OCI-M1 (cell line): ENCODE measurements around the gene ZDHHC14.
"Not testable (repeated sequence)": the region's sequence is repeated elsewhere in the genome, so short reads cannot be mapped to it uniquely, and the experiment has no call there.

ENCODE experiments used
- DNase-seq: peaks from one replicate; lab custom pipeline; 2025; lab: John Stamatoyannopoulos, UW

ZDHHC14 gene

DNA sequence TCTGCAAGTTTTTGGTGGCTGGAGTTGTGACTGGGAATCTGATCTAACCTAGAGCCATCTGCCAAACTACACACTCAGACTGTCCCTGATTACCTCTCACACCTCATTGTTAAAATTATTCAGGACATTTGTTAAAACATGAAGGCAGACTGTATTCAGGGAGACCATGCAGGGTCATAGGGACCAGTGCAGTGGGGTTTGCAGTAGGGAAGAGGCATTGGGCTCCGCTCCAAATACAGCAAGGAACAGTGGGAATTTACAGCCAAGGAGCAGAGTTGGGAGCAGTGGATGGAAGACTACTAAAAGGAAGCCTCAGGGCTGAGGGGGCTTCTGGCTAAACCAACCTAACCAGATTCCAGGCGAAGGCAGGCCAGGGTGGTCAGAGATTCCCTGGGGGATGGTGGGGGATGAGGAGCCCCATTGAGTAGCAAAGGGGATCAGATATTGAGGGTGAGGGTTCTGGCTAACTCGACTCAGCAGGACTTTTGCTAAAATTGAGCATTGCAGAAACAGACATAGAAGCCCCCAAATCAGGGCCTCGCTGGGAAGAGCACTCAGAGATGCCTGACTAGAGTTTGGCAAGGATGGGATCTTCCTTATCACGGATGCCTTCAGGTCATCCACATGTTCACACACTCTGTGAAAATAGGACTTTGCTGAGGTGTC is 172.0 kb downstream of the ZDHHC14 start:
- no peak for DNase-seq

DNA sequence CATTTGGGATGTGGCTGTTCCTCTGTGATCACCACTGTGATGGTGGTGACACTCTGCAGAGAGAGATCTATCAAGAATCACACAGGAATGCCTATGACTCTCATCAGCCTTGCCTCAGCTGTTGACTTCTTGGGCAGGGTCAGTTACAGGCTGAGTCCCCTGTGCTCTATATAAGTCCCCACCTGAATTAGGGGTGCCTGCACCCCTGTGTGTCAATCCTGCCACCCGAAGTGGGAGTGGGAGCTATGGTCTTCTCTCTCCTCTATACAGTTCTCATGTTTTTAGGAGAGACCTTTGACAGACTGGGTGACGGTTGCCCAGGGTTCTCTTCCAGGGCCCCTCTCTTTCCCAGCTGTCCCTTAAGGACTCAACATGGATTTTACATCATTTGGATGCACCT is 173.8 kb downstream of the ZDHHC14 start:
- no peak for DNase-seq

DNA sequence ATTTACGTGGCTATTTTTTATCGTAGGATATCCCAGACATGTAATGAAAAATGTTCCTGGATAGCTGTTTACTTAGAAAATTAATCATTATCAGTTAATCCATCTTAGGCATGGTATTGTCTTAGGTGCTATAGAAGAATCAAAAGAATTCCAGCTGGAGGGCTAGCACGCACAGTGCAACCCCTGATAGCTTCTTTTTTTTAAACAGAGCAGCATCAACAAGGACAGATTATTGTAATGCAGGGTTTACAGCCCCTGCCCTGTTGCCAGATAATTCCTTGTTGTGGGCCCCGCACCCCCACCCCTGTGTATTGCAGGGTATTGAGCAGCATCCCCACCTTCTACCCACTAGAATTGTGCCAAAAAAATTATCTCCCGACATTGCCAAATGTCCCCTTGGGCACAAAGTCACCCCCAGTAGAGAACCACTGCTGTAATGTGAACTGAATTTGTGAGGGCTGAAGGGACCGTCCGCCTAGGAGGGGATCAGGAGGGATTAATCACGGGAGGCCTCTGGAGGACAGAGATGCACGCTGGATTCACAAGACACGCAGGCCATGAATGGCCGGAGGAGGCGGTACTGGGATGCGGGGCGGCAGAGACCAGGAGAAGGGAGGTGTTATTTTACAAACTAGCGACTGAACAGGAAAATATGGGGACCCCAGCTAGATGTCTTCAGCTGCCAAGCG is 174.6 kb downstream of the ZDHHC14 start:
- no peak for DNase-seq

DNA sequence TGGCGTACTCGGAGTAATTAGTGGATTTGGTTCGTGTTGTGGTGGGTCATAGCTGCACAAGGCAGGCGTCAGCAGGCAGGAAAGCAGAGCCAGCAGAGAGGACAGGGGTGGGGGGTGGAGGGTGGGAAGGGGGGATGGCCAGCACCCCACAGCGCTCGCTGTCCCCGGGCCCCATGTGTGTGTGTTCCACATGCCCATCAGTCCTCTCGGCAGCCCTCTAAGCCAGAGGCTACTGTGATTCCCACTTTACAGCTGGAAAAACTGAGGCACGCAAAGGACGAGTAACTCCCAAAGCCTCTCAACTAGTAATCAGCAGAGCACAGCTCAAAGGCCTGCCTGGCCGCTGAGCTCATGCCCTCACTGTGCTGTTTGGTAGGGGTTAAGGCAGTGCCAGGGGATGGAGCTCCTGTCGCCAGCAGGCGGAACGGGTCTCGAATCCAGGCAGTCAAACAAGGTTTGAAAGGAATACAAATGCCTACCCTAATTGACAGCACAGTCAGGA is 175.2 kb downstream of the ZDHHC14 start:
- no peak for DNase-seq

DNA sequence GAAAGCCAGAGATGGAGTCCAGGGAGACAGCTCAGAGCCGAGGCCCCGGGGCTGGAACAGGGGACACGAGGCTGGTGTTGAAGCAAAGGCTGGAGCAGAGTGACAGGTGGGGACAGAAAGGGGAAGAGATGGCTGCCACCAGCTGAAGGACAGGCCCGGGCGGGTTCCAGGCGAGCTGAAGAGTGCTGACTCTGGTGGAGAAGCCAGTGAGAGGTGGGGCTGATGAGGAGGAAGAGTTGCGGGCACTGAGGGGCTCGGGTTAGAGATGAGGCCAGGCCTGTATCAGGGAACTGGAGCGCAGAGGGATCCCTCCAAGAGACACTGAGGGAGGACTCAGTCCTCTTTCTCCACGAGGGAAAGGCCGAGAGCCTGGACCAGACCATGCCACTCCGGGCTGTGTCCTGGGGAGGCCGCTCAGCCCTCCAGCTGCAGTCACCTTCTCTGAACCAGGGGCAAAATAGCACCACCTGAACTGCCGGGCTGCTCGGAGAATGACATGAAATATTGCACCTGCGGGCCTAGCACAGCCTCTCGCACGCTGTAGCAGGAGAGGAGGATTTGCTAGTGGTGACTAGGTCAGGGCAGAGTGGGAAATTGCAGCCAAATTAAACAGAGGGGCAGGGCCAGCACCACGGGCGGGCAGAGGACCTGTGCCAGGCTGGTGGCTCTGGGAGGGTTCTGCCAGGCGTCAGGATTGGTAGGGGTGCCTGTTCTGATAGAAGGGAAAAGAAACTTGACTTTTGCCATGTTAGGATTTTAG is 175.9 kb downstream of the ZDHHC14 start:
- no peak for DNase-seq

DNA sequence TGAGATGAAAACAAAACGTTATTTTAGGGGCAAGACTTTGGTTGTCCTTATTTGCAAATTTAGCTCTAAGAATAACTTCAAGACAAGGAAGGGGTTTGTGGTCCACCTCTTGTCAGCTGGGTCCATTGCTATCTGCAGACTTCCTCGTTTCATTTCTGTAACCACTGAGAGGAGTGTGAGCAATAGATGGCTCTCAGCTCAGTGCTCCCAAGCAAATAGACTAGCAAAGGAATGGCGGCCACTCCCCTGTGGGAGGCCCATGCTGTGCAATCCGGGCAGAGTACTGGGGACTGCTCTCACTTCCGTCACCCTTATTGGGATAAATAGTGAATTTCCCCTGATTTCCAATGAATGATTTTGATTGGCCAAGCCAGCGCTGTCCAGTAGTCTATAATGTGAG is 176.6 kb downstream of the ZDHHC14 start:
- DNase-seq: peak; percentile 12

DNA sequence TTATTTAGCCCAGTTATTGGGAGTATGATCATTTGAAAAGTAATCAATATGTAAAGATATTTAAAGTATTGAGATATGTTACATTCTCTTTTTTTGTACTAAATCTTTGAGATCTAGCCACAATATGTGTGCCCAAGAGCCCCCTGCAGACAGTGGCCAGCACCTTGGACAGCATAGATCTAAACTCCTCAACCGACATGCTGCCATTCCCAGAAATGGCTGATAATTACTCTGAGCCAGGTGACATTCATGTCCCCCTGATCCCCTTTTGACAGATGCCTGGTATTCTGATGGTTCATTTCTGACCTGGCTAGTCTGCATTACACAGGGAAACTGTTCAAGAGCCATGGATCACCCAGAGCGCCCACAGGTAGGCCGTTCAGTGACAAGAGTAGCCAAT is 177.1 kb downstream of the ZDHHC14 start:
- no peak for DNase-seq

DNA sequence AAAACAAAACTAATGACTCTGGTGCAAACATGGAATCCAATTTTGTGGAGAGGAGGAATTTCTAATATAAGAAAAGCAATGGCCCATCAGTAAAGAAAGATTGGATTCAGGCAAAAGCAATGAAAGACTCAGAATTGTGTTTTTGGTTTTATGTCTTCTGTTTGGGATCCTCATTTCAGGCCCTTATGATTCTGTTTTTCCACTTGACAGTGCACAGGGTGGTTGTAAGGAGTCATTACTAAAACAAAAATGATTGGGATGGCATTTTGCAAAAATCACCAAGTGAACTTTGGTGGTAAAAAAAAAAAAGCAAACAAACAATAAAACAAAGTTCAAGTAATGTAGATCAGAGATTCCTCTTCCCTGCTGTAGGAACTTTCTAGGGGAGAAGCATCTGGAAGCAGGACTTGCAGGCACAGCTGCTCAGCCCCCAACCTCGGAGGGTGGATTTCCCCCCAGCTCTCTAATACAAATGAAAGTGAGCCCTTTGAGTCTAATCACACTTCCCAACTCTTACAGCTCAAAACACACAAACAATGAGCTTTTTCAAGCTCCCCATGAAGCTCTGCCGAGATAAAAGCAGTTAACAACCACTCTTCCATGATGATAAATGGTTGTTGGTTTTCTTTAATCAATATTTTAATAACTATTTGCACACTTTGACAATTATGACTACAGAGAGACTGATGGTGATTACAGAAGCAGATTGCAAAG is 177.7 kb downstream of the ZDHHC14 start:
- no peak for DNase-seq

DNA sequence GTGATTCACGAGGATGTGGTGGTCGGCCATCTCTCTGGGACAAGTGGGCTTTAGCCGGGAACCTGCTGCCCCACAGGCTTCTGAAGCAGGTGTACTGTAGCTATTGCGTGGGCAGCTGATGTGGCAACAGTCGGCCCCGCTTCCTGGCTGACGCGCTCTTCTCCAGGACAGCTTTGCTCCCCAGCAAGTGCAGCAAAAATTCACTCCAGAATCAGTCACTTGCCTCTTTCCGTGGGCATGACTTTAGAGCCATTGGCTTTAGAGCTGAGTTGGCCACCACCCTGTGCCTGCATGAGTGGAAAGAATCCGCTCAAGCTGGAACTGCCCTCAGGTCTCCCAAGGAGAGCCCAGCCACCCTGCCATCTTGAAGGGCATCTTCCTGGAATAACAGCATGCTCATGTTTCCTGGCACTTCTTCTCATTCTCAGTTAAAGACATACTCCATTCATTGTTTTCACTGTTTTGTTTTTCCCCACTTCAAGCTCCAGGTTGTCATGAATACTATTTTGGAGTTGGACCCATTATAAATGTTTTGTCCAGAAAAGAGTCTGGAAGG is 178.3 kb downstream of the ZDHHC14 start:
- DNase-seq: no peak

DNA sequence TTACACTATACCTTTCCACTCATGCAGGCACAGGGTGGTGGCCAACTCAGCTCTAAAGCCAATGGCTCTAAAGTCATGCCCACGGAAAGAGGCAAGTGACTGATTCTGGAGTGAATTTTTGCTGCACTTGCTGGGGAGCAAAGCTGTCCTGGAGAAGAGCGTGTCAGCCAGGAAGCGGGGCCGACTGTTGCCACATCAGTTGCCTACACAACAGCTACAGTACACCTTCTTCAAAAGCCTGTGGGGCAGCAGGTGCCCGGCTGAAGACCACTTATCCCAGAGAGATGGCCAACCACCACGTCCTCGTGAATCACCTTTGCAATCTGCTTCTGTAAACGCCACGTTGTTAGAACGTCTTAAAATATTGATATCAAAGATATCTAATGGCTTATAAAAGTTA is 179.1 kb downstream of the ZDHHC14 start:
- not testable (repeated sequence) for DNase-seq

DNA sequence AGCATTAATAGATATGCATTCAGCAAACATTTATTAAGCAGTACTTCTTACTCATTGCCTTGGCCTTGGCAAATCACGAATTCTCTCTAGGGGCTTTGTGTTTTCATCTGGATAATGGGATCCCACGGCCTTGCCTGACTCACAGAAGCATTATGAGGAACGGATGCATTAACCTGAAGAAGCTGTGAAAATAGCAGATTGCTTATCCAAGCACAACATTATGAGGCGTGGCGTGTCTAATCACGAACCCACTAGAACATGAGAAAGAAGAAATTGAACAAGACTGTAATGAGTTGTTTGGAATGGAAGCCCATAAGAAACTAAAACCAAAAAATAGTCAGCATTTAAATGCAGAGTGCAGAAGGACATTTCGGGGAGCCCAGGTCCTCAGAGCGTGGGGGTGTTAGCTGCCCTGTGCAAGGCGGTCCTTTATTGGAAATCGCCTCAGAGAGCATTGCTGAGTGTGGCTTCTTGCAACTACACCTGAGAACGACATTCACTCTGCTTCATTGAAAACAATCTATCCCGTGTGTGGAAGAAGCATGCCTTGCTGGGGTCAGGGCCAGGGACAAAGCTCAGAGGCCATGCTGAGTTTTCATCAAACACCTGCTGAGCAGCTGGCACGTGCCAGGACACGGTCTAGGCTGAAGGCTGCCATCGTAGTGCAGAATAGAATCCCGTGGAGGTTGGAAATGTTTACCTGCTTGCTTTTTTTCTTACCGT is 179.9 kb downstream of the ZDHHC14 start:
- no peak for DNase-seq

DNA sequence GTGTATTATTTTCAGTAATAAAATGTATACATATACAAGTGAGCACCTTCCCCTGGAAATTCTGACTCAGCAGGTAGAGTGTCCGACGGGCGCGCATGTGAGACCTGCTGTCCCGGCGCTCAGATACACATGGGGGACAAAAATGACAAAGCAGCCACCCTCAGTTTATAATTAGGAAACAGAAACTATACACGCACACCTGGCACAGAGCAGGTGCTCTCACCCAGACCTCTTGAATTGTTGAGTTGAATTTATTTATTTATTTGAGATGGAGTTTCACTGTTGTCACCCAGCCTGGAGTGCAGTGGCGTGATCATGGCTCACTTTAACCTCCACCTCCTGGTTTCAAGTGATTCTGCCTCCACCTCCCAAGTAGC is 180.4 kb downstream of the ZDHHC14 start:
- no peak for DNase-seq

DNA sequence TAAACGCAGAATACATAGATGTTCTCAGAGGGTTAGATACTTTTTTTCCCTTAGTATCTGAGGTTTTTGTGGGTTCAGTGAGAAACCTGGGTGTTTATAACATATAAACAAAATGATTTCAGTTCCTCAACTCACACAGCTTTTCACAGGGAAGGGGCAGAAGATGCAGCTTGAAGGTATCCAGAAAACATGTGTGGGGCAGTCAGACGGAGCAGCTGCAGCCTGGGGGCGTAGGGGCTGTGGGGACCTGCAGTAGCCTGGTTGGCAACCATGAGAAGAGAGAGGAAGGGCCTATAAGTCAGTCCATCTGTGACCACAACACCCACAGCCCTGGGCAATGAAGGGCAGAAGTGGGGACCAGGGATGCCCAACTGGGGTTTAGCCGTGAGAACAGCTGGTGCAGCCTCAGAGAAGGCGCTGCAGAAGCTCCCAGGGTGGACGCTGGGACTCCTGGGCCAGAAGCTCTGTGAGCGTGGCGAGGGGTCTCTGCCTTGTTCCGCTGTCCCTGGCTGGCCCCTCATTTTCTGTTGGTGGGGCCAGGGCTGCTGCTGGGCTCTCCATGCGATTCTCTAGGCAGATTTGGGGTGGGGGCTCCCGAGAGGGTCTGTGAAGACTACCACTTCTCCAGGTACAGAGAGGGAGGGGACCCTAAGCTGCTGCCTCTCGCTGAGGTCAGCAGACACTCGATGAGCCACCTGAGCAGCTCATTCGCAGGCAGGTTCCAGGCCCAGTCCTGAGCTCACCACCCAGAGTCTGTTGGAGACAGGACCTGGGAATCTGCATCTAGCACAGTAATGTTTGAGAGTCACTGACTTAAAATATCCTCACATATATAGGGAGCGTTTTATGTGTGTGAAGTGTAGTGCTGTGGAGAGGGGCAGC is 181.2 kb downstream of the ZDHHC14 start:
- no peak for DNase-seq

DNA sequence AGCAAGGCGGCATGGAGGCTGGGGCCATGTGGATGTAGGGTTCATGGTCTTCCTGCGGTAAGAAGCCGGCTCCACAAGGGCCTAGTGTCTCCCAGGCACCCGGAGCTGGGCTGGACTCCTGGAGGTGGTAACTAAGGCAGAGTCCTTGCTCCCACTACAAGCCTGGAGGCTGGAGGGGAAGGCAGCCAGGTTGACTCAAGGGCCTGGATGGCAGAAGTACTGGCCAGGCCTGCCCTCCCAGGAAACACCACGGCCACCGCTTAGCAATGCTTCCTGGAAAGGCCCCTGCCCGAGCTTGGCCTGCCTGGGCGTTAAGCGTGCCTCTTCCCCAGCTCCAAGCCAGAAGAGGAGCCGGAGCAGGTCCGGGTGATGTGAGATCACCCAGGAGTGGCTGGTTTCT is 182.0 kb downstream of the ZDHHC14 start:
- no peak for DNase-seq

DNA sequence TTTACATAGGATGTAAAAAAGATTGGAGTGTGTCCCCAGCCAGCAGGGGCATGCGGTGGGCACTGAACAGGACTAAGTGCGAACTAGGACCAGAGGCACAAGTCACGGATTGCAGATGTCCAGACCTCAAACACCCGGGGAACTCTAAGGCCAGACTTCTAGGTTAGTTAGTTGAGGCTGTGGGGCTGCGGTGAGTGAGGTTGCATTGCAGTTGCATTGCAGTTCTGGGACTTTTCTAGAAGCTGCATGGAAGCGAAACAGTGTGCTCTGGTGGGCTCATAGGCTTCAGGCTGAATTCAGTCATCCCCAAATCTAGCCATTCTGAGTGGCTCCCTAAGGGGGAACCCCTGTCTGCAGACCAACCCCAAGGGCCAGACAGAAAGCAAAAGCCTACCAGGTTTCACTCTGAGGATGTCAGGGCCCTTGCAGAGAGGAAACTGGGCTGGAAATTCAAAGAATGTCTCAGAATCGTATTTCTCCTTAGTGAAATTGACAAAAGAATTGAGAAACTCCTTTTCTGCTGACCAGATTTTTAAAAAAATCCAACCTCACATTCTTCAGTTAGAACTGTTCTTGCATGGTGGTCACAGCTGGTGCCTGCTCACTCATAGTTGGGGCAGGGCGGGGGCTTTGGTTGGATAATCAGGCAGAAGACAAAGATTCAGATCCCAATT is 182.8 kb downstream of the ZDHHC14 start:
- DNase-seq: no peak

DNA sequence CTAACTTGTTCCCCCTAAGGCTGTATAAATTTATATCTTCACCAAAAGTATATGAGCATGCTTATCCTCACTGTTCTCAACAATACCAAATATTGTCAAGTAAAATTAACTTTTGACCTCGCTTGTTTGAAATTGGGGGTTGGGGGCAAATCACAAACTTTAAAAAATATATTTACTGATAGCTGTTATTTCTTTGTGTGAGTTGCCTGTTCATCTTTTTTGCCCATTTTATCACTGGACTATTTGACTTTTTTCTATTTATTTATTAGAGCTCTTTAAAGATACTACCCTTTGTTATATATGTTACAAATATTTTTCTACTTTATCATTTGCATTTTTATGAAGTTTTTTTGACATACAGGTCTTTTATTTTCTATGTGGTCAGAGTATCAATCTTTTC is 187.7 kb downstream of the ZDHHC14 start:
- DNase-seq: no peak

DNA sequence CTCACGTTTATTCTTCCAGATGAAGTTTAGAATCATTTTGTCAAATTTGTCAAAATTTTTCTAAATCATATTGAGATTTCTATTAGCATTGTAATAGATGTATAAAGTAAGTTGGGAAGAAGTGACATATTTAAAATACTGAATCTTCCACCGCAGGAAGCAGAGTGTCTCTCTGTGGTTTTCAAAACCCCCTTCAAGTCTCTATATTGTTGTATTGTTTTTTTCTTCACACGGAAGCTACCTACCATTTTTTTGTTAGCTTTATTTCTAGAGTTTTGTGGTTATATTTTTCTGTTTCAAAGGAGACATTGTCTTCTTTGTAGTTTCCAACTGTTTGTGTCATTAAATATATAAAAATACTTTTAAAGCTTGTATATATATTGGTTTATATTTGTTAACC is 188.6 kb downstream of the ZDHHC14 start:
- DNase-seq: no peak

DNA sequence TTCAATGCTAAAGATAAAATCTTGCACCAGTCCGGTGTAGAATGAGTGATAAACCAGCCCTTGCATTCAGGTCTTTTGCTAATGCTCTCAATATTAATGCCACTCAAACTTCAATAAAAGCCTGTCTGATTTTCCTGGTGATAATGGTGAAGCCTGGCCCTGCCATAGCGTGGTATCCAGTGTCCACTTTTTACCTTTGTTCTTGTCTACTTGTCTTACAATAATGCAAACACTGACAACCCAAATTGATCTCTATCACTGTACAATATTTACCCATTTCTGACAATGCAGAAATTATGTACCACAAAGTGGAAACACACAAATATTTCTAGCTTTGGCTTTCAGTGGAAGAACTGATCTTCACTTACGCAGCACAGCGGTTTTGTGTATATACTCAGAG is 189.1 kb downstream of the ZDHHC14 start:
- DNase-seq: no peak

DNA sequence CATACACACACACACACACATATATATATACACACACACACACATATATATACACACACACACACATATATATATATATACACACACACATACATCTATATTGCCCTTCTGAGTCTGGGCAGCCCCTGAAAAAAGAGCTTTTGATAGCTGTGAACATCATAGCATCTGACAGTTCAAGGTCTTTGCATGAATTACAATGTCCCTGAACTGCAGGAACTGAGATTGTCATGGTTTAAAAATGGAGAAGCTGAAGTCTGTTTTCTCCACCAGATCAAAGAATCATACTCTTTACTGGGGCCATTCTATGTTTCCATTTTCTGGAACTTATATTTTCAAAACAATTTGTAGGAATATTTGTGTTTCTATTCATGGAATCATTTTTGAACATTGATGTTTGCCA is 189.8 kb downstream of the ZDHHC14 start:
- DNase-seq: no peak

DNA sequence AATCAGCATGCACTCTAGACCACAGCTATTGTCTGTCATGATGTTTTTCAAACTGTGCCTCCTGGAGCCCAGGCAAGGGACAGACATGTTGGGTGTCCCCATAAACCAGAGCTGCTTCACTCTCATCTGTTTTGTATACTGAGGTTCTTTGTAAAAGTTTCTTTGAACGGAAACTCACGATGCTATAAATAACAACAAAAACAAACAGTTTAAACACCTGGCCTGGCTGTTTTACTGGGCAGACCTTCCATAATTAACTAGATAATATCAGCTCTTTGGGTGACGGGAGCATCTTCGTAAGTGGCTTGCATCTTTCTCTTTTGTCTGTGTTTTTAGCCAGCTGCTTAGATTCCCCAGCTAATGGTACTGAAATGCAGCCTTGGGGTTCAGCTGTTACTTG is 190.3 kb downstream of the ZDHHC14 start:
- no peak for DNase-seq
